HG03066 (cell line): ENCODE data around the gene FADS6.
"Not testable (repeated sequence)": the region's sequence is repeated elsewhere in the genome, so short reads cannot be mapped to it uniquely, and the experiment has no call there.

ENCODE experiments used
- ATAC-seq: cut with Tn5 transposase; IDR thresholded peaks from one replicate; pipeline ENCODE4 v1.9.1; 2021; ENCODE audit warnings: low read depth; ENCODE audit not compliant: unreplicated experiment

FADS6 gene

DNA sequence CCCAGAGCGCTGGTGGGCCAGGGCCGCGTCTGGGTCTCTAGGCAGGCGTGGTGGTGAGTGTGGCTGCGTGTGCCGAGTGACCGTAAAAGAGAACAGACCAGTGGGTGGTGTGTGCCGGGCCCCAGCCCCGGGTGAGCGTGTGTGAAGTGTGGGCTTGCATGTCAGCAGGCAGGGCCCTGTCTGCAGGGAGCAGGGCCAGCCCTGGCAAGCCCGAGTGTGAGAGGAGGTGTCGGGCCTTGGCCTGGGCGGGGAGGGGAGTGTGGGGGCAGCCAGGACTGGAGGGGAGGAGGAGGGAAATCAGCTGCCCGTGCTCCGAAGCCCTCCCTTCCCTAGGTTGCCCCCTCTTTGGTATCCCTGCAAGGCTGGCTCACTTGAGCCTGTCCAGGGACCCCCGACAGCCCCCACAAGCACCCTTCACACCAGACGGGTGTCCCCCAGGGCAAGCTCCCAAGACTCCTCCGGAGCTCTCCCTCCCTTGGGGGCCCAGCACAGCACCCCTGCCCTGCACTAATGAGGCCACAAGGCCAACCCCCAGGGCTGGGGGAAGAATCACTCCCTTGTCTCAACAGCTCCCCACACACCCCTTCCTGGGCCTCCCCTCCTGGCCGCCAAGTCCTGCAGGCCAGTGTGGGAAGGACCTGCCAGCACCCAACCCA, 27.7 kb upstream of the FADS6 start:
- no peak for ATAC-seq

DNA sequence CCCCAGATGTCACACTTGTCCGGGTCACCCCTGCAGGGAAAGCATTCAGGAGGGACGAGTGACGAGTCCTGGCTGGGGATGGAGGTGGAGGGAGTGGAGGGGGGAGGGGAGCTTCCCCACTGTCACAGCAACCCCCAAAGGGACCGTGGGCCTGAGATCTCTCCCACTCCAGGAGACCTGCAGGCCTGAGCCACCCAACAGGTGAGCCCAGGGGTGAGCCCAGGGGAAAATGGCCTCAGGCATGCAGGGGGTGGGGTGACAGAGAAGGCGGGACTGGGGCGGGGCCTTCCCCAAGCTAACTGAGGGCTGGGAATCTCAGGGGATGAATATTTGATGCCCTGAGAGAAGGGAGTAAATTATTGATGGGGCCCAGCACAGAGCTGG, 27.2 kb upstream of the FADS6 start:
- ATAC-seq = no peak

DNA sequence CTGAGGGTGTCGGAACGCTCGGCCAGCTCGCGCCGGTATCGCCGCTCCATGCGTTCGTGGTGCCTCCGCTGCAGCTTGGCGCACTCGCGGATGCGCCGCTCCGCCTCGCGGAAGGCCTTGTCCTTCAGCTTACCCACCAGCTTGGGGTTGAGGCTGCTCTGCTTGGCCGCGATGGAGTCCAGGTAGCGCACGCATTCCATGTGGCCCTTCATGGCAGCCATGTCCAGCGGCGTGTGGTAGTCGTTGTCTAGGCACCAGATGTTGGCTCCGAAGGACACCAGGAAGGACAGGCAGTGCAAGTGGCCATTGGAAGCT, 26.8 kb upstream of the FADS6 start:
- no peak for ATAC-seq

DNA sequence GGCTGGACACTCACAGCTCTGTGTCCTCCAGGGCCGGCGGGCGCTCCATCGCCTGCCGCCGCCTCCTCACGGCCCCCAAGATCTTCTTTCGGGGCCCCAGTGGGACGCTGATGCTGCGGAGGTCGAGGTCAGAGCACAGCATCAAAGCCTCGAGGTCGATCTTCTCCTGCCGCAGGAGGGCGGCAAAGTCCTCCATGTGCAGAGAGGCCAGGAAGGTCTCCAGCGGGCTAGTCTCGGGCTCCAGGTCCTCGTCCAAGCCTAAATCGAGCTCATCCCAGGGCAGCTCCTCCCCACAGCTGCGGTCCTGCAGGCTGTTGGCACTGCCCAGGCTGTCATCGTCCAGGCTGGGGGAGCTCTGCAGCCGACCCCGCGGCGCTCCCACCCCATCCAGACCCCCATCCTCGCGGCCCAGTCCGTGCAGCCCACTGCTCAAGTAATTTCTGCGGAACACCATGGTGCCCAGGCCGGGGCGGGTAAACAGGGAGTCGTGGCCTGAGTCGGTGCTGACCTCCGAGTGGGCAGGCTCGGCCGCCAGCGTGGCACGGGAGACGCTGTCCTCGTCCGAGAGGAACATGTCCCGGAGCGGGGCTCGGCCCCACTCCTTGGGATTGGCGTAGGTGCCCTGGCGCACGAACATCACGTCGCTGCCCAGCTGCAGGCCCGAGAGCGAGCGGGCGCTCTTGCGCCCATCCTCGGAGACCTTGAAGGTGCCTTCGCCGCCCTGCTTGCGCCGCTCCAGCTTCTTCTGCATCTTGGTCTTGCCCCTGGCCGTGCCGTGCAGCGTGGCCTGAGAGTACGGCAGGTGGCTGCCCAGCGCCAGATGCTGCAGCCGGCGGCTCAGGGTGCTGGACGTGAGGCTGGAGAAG, 26.2 kb upstream of the FADS6 start:
- no peak for ATAC-seq

DNA sequence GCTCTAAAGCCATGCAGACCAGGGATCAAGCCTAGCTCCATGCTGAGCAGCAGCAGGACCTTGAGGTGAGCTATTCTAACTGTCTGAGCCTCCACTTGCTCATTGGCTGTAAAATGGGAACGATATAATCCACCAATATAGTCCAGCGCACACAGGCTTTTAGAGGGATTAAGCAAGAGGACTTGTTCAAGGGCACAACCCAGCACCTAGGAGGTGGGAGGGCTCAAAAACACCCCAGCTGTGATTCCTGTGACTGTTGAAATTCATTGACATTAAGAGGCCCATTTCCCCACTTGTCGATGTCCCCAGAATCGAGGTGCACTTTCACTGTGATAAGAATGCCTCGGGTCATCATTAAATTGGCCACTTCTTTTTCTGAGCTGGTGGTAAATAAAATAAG, 25.5 kb upstream of the FADS6 start:
- no peak for ATAC-seq

DNA sequence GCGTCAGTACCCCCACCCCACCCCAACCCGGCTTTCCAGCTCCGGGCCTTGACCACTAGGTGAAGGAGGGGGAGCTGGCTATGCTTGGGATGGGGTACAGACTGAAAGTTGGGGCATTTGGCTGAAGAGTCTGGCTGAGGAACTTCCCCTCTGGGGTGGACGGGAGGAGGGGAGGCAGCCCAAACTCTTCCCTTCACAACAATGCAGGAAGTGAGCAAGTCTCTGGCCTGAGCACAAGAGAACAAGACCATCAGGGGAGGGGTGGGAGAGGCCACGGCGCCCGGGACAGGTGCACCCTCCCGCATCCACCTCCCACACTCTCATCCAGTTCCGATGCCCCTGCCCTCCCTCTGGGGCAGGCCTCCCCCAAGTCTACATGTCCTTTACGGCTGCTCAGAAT, 24.0 kb upstream of the FADS6 start:
- no peak for ATAC-seq

DNA sequence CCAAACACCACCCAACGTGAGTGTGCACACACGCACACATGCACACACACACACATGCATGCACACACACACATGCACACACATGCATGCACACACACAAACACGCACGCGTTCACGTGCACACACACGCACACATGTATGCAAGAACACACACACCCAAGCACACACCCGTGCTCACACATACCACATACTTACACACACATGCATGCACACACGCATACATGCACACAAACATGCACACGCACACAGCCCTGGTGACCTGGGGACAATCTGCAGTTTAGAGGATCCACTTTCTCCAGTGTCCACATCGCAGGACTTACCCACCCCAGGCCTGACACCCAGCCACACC, 23.4 kb upstream of the FADS6 start:
- ATAC-seq = no peak

DNA sequence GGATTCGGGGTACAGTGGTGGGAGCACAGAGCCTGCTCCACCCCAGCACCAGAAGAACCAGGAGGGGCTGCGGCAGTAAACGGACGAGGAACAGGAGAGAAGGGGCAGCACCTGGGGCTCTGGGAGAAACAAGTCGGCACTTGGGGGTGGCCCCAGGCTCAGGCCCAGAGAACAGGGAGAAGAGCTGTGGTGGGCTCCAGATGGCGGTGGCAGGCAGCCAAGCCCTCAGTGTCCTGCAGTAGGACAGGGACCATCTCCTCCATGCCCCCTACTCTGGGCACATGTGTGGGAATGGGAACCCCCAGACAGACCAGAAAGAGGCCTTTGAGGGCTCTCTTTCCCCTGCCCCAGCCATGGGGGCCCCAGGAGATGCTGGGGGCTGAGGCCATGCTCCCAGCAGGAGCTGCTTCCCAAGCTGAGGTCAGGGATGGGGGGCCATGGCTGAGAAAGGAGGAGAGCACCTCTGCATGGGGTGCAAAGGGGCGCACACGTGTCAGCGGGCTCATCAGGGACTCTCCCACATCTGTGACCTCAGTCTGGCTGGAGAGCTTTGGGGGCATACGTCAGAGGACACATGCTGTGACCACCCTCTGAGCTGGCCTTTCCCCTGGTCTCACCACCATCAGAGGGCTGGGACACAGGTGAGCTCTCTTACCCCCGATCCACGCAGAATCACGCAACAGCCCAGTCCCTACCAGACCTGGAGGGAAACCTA, 22.9 kb upstream of the FADS6 start:
- ATAC-seq = no peak

DNA sequence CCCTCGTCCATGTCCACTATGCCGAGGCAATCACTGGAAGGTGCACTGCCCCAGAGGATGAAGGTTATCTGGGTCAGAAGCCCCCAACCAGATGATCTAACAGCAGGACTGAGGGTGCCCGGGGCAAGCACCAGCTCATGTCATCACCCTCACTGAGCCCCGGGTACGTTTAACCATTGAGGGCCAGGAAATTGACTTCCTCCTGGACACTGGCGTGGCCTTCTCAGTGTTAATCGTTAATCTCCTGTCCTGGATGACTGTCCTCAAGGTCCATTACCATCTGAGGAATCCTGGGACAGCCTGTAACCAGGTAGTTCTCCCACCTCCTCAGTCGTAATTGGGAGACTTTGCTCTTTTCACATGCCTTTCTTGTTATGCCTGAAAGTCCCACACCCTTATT, 18.0 kb upstream of the FADS6 start:
- not testable (repeated sequence) for ATAC-seq

DNA sequence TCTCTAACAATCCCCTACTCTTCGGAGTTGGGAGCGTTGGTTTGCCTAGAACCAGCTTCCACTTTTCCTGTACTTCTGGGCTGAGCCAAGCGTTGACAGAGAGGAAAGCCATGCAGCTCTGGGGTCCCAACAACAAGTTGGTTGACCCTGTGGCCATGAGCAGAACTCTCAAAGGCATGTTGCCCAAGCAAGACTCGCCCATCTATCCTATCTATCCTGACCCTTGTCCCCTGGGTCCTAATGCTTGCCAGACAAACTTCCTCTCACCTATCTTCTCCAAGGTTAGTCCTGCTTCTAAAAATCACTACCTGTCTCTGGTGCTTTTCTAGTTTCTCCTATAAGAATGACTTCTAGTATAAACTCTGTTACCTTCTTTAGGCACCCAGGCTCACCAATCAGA, 15.7 kb upstream of the FADS6 start:
- not testable (repeated sequence) for ATAC-seq

DNA sequence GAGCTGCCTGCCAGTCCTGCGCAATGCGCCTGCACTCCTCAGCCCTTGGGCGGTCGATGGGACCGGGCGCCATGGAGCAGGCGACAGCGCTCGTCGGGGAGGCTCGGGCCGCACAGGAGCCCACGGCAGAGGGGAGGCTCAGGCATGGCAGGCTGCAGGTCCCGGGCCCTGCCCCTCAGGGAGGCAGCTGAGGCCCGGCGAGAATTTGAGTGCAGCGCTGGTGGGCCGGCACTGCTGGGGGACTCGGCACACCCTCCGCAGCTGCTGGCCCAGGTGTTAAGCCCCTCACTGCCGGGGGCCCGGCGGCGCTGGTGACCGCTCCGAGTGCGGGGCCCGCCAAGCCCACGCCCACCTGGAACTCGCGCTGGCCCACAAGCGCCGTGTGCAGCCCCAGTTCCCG, 13.6 kb upstream of the FADS6 start:
- no peak for ATAC-seq

DNA sequence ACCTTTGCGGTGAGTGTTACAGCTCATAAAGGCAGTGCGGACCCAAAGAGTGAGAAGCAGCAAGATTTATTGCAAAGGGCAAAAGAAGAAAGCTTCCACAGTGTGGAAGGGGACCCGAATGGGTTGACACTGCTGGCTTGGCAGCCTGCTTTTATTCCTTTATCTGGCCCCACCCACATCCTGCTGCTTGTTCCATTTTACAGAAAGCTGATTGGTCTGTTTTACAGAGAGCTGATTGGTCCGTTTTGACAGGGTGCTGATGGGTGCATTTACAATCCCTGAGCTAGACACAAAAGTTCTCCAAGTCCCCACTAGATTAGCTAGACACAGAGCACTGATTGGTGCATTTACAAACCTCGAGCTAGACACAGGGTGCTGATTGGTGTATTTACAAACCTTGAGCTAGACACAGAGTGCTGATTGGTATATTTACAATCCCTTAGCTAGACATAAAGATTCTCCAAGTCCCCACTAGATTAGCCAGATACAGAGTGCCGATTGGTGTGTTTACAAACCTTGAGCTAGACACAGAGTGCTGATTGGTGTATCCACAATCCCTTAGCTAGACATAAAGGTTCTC, 12.9 kb upstream of the FADS6 start:
- ATAC-seq = not testable (repeated sequence)

DNA sequence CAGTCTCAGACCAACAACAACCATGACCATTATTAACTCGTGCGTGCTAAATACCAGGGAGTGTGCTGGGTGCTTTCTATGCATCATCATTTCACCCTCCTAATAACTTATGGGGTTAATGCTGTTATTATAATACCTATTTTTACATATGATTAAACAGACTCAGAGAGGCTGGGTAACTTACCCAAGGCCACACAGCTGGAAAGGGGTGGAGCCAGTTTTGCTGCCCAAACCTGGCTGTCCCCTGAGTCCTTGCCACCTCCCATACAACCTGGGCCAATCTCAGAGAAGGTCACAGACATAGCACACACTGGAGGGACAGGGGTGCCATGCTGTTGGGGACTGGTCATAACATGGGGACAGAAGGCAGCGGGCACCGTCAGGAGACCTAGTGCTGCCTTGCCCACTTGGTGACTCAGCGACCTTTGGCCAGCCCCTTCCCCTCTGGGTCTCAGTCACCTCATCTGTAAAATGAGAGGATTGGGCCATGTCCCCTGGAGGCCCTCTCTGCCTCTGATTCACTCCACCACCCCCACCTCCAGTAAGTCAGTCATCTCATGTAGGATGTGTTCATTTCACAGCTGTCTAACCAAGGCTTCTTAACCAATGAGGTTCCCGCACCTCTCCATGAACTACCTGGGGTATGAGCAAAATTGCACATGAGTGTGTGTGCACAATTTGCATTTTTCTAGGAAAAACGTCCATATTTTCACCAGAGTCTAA, 11.4 kb upstream of the FADS6 start:
- ATAC-seq = no peak

DNA sequence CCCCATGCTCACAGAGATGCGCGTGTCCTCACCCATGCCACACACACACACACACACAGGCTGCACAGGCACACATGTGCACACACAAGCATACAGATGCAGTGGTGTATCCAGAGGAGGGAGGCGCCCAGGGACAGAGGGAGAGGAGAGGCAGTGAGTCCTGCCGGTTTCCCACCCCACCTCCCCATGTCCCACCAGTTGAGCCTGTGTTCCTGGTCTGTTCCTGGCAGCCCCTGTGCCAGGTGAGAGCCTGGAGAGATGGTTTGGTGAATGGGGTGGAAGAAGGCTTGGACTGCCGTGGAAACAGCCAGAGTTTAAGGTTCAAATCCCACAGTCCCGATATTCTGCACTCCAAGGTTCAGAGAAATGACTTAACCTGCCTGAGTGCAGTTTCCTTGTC, 10.2 kb upstream of the FADS6 start:
- ATAC-seq = no peak

DNA sequence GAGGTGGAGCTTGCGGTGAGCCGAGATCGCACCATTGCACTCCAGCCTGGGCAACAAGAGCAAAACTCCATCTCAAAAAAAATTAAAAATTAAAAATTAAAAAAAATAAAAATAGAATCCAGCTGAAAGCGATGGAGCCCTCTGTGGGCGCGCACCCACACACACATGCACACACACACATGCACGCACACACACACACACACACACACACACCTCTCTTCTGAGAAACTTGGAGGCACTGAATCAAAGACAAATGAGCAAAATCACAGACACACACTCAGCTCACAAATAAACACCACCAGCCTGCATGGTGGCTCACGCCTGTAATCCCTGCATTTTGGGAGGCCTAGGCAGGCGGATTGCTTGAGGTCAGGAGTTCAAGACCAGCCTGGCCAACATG, 9.6 kb upstream of the FADS6 start:
- ATAC-seq = no peak

DNA sequence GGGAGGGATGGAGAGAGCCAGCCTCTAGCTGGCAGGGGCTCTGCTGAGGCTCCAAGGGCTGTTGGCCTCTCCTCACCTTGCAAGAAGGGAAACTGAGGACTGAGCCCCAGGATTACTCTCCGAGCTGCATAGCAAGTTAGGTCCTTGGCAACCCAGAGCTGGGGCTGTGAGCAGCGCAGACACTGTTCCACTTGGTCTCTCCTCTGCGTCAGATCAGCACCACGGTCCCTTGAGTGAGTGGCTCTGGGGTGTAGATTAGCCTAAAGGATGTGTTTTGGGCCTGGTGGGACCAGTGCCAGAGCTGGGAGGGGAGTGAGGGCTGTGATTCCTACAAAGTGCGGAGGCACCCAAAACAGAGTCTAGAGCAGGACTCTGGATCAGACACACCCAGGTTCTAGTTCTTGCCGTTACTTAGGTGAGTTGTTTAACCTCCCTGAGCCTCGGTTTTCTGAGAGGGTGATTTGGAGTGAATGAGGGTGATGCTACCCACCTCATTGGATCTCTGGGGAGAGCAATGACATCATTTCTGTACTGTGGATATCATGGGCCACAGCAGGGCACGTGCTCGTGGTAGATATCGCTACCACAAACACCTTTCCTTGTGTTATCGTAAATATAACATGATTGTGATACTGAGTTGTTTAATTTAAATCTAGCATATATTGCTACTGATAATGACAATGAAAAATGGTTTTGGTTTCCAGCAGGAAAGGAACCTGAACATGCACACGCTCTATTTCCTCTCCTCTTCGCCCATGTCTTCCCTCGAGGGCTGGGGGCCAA, 8.1 kb upstream of the FADS6 start:
- no peak for ATAC-seq

DNA sequence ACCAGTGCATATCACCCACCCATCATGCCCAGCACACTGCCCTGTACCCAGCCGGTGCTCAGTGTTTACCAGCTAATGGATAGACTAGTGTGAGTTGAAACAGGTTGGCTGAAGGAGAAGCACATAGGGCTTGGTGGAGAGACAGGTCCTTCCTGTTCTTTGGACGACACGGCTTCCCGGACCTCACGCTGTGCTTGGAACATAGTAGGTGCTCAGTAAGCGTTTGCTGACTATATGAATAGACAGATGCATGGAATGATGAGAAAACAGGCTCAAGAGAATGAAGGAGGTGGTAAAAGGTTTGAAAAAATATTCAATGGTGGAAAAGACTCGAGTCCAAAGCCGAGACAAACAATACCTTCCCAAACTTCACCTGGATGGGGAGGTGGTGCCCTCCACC, 6.8 kb upstream of the FADS6 start:
- ATAC-seq = no peak

DNA sequence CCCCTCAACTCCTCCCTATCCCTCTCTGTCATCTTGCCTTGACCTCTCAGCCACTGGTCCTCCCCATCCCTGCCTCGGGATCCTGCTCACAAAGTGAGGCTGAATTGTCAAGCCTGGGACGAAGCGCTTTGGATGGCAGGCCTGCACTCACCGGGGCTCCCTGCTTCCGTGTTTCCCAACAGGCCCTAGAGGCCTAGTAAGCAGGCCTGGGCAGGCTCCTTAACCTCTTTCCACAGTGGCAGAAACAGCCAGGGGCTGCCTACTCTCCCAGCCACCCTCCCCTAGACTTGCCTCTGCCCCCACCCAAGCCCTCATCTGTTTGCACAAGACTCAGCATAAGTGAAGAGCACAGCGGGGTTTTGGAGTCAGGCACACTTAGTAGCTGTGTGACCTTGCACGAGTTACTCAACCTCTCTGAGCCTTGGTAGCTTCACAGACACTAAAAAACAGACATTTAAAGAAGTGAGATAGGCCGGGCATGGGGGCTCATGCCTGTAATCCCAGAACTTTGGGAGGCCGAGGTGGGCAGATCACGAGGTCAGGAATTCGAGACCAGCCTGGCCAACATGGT, 5.0 kb upstream of the FADS6 start:
- ATAC-seq = no peak

DNA sequence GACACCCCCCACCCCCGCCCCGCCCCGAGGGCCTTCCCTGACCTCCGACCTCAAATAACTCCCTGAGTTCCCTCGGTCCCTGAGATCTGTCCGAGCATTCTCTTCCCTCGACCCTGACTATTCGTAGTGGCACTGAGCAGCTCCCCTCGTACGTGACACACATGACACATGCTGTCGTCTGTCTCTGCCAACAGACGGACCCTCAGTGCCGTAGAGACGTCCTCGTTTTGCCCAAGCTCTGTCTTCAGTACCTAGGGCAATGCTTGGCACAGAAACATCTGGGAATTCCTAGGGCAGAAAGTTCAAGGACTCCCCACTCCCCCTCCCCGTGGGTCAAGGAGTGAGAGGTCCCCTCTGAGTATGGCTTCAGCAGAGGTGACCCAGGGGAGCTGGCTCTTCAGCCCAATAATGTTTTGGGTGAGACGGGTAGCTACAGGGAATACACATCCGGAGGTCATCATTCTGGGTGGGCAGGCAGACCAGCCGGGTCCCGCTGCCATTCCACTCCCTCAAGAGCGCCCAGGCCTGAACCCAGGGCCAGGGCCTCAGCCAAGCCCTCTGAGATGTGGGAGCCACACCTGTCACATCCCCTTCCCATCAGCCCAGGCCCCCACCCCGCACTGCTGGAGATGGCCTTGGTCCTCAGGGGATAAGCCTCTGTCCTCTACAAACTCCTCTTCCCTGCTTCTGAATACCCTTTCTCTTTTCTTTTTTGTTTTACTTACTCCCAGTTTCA, 671 bp upstream of the FADS6 start:
- ATAC-seq = no peak
